NCI-H345 treated with DMSO at 0.1 percent for 48 hours (cell line): ENCODE data around the gene CYFIP1.

Source experiments
- DNase-seq: peaks from one replicate; lab custom pipeline; 2025; ENCODE audit not compliant: unreplicated experiment; lab: John Stamatoyannopoulos, UW

CYFIP1 gene

DNA sequence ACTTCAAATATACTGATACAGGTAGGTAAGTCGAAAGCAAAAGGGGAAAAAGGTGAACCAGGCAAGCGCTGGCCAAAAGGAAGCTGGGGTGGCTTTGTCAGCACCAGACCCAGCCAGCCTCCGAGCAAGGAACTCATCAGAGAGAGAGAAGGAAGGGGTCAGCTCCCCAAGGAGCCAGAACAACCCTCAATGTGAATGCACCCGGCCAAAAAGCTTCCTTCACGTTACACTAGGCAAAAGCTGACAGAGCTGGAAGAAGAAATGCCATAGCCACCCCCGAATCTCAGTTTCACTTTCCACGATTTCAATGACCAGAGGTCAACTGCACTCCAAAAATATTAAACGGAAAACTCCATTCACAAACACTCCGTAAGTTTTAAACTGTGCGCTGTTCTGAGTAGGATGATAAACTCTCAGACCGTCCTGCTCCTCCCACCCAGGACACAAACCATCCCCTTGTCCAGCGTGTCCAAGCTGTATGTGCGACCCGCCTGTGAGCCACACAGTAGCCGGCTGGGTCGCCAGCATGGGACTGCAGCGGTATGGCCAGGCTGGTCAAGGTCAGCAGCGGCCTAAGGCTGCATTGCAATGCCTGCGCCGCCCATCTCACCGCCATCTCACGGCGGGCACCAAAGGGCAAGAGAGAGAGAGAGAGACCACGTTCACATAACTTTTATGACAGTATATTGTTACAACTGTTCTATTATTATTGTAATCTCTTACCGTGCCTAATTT, 29.7 kb downstream of the CYFIP1 start:
- no peak for DNase-seq

DNA sequence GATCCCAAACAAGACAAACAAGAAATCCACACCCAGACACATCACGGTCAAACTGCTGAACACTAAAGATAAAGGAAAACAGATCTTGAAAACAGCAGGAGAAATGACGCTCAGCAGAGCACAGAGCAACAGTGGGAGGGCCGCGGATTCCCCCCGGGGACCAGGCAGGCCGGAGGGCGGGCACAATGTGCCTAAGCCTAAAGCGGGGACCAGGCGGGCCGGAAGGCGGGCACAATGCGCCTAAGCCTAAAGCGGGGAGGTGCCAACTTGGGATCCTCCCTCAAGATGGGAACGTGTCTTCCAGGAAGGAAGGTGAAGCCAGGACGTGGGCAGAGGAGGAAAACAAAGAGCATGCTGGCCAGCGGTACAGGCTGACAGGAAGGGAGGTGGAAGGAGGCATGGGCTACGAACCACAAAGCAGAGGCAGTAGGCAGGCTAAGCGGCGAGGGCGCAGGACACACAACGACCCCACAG, 31.1 kb downstream of the CYFIP1 start:
- no peak for DNase-seq

DNA sequence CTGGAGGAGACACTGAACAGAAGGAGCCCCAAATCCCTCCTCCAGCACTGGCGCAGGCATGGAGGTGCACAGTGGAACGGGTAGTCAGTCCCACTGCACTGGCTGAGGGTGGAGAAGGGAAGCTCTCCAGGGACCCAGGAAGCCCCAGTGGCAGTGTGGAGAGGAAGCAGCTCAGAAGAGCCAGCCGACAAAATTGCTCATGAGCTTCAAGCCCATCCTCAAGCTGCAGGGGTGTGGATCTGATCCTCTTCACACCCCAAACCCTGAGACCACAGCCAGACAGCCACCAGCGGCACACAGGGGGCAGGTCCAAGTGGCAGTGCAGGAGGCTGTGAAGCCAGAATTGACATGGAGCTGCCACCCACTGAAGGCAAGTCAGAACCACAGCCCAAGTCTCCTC, 32.1 kb downstream of the CYFIP1 start:
- no peak for DNase-seq

DNA sequence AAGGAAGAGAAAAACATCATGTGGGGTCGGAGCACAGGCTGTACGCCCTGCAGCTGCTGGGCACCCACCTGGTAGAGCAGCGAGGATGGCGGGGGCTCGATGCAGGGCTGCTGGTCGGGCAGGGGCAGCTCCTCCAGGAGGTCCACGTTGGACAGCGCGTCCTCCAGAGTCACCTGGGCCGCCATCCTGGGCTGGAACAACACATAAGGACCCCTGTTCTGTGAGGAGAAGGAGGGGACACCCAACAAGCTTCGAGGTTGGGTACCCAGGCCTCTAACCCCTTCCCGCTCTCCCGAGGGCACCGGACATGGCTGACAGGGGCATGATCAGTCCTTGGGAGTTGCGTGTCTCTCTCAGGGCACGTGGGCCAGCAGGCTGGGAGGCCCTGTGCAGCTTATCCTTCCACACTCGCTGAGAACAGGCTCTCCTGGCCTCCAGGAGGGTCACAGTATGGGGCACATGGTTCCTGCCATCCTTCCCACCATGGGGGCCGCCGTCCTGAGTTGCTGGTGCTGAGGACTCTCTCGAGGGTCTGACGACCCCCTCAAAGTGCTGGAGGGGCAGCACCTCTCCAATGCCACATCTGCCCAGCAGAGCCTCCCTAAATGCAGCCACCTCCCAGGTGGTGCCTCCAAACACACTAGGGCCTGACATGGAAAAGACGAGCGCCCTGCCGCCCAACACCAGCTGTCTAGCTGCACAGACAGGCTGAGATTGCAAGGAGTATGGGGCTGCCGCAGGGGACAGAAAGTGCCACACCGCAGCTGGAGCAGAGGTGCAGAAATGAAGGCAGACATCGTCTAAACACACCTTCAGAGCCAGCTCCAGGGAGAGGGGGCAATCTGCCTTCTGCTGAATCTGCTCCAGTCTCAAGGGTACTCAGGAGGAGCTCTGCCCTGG, 32.8 kb downstream of the CYFIP1 start:
- no peak for DNase-seq

DNA sequence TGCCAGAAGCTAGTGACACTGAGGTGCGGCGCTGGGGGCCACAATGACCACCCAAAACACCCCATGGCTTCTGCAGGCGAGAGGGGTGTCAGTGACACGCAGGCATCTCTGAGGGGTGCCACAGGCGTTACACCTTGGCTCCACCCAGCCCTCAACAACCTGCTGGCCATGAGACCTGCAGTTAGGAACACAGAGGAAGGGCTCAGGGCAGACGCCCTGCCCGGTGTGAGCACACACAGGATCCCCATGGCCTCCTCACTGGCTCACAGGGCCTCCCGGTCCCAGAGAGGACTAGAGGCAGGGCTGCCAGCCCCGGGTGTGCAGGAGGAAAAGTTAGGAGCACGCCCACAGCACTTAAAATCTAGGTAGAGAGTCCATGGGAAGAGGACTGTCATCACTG, 35.1 kb downstream of the CYFIP1 start:
- no peak for DNase-seq

DNA sequence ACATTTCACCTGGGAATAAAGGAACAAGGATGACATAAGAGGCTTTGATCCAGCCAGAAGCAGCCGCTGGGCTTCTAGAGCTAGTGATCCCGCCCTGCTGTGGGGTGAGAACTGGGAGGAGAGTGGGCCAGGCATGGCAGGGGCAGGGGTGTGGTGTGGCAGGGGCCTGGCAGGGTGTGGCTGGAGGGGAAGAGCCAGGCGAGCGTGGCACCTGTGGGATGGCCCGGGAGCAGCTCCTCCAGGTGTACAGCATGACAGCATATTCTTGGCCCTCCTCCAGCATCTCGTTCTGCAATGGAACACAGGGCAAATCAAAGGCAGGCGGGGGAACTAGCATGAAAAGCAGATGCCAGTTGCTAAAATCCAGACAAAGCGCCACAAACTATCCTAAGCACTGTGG, 35.5 kb downstream of the CYFIP1 start:
- peak; percentile 61 for DNase-seq

DNA sequence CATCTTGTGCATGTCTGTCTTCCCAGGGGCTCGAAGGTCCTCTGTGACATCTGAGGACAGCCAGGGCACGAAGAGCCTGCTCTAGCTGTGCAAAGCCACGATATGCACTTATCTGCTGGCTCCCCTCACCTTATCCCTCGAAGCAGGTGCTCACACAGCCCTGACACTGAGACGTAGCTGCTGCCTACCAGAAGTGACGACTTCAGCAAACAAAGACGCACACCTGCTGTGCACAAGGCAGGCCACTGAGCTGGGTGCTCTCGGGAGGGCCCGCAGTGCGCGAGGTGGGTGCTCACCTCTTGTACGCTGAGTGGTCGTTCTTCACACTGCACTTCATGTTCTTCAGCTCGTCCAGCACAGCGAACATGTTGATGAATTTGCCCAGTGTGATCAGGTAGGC, 37.3 kb downstream of the CYFIP1 start:
- DNase-seq: peak; percentile 3

DNA sequence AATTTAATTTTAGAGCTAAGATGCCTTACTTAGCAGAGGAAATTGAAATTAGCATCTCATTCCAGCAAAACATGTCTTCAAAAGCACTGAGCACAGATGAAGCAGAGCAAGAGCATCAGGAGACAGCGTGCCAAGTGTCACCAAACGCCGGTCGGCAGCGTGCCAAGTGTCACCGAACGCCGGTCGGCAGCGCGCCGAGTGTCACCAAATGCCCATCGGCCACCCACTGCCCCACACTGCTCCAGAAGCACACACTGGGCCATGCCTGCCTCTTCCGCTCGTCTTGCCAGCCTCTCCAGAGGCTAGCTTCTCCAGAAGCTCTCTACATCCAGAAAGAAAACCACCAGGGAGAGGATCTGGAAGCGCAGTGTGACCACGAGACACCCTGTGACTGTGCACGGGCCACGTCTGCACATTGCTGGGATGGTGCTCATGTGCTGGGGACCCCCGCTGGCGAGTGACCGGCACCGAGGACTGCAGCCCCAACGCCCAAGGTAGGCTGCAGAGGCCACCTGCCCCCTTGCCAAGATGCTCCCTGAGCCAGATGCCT, 37.8 kb downstream of the CYFIP1 start:
- DNase-seq: no peak

DNA sequence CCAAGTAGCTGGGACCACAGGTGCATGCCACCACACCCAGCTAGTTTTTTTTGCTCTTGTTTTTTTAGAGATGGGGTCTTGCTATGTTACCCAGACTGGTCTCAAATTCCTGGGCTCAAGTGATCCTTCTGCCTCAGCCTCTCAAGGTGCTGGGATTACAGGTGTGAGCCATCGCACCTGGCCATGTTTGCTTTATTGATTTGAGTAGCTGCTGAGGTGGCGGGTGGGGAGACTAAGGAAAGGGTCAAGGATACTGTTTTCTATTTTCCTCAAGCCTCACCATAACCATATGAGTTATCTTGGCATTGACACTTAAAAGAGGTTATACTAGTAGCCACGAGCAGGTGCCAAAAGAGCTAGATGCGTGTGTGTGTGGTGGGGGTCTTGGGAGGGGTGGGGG, 39.0 kb downstream of the CYFIP1 start:
- no peak for DNase-seq

DNA sequence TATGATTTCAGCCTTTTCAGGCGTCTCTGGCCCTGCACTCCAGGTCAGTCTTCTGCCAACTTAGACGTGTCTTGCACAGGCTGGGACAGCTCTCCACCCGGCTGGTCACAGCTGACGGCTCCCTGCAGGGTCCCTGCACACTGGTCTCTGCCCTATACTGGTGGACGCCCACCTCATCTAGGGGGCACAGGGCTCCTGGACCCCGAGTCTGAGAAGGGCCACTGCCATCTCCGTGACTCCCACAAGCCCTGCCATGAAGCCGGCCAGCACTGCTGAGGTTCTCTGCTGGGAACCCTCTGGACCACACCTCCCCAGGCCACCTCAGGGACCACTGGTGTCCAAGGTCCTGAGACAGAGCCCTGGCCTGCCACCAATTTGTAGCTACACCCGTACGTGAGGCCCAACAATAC, 40.5 kb downstream of the CYFIP1 start:
- DNase-seq: no peak

DNA sequence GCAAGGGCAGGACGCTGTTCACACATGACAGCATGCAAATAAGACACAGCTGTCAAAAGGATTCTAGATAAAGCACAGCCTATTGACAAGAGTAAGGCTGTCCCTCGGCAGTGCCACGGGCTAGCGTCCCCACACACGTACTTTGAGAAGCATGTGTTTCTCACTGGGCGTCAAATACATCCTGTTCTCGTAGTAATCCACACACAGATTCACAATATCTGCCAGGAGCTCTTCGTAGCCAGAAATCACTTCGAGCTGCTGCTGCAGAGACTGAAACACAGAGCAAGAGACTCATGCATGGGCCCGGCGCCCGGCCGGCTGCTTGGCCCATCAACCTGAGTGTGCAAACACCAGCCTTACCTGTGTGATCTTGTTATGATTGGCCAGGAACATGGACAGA, 41.1 kb downstream of the CYFIP1 start:
- no peak for DNase-seq

DNA sequence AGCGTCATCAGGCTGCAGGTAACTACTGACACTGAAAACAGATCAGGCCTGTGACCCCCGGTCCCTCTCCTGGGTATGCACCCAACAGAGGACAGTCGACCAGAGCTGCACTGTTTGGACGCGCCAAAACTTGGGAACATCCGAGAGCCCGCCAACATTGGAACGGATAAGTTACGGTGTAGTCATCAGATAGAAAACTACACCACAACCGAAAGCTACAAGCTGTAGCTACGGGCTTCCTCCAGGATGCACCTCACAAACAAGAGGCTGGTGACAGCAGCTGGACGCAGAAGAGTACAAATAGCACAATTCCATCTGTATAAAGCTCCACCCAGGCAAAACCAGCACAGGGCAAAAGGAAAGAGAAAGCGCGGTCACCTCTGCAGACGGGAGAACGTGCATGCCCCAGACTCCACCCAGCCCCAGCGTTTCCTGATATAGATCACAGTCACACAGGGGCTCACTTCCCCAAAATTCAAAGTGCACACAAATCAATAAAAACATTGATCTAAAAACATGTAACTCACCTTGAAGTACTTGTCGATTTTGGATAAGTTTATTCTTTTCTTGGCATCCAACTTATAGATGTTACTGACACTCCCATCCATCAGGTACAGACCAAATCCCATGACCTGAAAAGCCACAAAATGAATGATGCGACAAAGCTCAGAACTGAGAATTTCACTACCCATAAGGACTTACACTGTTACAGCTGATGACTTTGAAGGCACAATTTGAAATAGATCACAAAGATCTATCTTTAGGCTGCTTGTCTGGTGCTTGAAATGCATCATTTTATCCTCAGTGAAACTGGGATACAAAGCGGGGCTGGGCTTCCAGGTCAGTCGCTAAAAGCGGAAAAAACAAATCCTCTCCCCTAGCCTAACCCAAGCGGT, 43.3 kb downstream of the CYFIP1 start:
- no peak for DNase-seq

DNA sequence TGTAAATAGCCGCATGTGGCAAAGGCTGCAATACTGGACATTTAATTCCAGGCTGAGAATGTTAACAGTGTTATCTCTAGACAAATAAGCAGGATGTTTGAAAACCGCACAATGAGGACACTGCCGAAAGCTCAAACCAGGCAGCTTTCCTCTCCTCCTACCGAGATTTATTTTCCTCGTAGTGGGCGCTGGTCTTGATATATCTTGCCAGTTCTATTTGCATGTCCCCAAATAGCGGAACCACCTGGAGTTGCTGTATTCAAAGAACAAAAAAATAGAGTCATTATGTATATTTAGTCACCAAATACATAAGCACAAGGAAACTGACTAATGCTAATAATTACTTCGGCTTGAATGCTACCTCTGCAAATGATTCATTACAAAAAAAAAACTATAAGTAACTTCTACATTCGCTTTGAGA, 46.5 kb downstream of the CYFIP1 start:
- no peak for DNase-seq

DNA sequence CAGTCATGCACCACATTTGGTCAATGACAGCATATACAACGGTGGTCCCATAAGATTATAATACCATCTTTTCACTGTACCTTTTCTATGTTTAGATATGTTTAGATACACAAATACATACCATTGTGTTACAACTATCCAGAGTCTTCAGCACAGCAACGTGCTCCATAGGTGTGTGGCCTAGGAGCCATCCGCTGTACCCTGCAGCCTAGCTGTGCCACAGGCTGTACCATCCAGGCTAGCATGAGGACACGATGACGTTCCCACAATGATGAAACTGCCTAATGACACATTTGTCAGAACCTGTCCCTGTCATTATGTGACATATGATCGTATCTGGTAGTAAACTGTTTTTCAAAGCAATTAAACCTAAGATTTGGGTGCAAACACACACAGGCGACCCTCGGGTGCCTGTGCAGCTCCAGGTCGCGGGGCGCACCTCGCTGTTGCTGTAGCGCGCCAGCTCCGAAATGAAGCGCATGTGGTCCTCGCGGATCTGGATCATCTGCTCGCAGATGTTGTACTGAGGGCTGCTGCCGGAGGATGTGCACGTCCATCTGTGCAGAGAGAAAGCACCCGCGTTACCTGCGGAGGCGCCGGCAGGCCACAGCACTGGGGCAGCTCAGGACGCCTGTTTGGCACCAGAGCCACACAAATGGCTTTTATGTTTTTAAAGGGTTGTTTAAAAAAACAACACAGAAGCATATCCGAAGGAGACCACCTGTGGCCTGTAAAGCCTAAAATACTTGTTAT, 48.2 kb downstream of the CYFIP1 start:
- DNase-seq: no peak

DNA sequence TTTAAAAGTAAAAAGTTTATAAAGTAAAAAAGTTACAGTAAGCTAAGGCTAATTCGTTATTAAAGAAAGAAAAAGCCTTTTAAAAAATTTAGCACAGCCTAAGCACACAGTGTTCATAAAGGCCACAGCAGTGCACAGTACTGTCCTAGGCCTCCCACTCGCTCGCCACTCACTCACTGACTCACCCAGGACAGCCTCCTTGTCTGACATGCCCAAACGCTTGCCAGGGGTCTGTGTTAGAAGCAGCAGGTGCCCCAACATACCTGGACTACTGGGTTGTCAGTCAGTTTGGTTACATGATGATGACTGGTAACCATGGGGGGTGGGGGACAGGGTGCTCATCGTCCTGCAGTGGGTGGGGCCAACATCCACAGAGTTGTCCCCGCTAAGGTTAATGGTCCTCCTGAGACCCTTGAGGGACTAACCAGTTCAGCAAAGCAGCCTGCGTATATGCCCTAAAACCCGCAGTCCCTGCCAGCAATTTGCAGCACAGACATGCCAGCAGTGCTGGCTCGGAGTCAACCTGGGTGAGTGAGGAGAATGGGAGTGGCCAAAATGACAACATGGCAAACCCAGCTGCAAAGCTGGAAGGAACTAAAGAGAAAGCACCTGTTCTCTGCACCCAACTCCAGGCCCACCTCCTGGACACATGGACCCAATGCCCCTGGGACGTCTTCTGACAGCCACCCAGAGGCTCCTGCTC, 49.2 kb downstream of the CYFIP1 start:
- no peak for DNase-seq

DNA sequence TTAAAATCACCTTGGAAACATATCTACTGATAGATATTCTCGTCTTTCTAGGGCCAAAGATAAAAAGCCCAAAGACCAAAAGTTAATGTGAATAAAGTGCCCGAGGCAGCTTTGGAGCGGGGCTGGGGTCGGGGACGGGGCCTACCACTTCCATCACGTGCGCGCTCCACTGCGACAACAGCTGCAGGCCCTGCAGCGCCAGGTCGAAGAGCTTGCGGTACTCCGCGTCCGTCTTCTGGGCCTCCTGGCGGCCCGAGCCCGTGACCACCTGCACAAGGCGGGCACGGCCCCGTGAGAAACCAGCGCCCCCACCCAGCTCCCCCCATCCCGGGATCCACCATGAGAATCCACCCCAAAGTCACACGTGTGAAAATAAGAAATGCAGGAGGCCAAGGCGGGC, 52.4 kb downstream of the CYFIP1 start:
- DNase-seq: no peak

DNA sequence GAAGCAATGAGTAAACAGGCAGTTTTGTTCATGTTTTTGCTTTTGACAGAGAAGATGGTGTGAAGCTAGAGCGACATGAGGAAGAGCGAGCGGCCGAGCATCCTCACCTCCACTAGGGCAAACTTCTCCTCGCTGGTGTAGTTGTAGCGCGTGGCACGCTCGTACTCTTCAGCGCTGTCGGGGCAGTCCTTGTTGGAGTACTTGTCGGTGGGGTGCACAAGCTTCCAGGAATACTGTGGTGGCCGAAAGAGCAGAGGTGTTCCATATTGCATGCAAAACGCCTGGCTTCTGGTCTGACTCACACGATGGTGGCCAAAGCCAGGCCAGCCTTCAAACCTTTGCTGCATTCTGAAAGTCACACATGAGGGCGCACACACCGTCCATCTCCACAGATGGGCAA, 54.3 kb downstream of the CYFIP1 start:
- DNase-seq: no peak

DNA sequence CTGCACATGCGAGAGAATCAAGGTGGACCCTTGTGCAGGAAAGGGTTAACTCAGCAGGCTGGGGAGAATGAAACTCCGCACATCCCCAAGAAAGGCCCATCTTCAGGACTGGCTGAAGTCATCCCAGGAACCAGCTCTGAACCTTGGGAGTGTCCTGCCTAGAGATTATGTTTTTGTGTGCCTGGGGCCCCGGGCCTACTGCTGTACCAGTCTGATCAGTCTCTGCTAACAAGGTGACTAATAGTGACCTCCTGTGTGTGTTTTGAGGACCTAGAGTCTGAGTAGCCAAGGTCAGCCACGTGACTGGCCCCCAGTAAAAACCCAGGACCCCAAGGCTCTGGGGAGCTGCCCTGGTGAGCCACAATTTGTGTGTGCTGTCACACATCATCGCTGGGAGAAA, 58.2 kb downstream of the CYFIP1 start:
- DNase-seq: no peak

DNA sequence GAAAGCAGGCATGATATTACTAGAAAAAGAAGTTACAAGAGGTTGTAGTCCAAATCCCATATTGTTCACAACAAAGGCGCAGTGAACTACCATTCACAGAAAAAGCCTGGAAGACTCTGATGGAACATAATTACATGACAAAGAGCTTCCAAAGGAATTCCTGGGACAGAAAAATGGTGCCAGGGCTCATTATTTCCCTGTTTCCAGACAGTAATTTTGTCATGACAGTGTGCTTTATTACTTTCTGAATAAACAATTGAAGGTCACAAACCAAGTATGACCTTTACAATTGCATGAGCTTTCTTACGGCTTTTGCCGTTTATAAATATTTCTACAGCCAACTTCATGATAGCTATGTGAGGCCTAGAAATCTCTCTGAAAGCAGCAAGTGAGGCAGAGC, 61.0 kb downstream of the CYFIP1 start:
- DNase-seq: no peak
